ENCODE measurements around the gene SIRT7.
"Not testable (repeated sequence)": the region's sequence is repeated elsewhere in the genome, so short reads cannot be mapped to it uniquely, and the experiment has no call there.

Gene SIRT7

DNA sequence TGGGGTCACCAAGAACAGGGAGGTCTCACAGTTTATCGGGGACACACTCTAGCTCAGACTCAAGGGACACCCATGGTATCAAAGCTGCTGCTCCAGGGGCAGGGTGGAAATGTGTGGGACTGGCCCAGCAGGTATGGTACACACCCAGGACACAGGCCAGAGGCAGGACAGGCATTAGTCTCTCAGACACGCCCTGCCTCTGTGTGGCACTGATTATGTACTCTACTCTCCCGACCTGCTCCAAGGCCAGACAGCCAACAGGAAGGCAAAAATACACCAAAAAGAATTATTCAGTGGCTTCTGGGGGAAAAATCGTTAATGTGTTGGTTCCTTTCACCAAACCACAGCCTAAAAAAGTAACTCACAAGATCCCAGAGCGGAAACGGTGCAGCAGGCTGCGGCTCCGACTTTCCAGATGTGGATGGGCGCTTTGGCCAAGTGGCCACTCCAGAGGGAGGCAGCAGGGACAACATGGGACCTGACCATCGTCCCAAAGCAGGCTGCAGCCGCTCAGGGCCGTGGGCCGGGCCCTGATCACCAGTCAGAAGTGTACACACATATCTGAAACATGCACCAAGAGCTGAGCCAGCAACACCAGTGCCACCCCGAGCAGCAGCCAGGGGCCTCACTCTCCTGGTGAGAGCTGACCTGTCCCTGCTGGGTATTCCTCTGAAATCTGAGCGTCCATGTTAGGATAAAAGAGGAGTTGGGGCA, 1.0 kb upstream of the SIRT7 start:
- DNase-seq = peak; percentile 19

DNA sequence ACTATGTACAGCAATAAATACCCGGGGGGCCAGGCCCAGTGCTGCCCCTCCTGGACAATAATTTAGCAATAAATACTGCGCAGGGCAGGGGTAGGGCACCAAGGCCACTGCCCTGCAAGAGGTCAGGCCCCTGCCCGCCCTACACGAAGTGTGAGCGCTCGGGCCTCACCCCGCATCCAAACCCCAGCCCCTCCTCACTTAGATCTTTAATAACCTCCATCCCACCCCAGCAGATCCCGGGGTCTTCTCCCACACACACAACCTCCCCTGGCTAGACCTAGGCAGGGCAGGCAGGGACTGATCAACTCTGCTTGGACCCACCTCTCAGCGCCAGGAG, 325 bp upstream of the SIRT7 start:
- DNase-seq = not testable (repeated sequence)

DNA sequence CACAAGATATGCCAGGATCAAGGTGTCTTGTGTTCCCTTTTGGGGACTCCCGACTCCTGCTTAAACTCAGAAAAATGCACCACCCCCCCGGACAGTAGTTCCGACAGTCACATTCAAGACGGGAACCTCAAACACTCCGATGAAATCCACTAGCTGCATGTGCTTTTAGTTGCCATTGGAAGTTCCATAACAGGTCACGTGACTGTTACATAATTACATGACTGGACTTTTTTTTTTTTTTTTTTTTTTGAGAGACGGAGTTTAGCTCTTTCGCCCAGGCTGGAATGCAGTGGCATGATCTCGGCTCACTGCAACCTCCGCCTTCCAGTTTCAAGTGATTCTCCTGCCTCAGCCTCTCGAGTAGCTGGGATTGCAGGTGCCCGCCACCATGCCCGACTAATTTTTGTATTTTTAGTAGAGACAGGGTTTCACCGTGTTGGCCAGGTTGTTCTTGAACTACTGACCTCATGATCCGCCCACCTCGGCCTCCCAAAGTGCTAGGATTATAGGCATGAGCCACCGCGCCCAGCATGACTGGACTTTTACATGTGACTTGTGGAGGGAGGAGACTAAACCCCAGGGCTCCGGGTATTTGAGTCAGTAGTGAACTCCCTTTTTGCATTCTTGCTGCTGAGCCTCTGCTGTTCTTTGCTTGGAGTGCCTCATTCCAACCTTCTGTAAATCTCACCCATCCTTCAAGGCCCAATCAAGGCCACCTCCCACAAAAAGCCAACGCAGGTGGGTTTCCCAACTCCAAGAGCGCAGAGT, 1.6 kb downstream of the SIRT7 start:
- DNase-seq = peak; percentile 17

DNA sequence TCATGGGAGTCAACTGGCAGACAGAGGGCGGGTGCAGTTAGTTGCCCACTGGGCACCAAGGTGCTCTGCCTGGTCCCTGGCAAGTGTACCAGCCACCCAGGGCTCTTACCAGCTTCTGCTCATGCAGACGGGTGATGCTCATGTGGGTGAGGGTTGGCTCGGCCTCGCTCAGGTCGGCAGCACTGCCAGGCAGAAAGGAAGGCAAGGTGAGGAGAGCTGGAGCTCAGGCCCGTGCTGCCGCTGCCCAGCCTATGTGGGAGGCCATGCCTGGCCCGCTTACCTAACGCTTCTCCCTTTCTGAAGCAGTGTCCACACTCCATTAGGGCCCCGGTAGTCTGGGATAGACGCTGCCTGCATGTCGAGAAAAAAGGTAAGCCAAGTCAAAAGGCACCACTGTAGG, 2.6 kb downstream of the SIRT7 start:
- DNase-seq = no peak

DNA sequence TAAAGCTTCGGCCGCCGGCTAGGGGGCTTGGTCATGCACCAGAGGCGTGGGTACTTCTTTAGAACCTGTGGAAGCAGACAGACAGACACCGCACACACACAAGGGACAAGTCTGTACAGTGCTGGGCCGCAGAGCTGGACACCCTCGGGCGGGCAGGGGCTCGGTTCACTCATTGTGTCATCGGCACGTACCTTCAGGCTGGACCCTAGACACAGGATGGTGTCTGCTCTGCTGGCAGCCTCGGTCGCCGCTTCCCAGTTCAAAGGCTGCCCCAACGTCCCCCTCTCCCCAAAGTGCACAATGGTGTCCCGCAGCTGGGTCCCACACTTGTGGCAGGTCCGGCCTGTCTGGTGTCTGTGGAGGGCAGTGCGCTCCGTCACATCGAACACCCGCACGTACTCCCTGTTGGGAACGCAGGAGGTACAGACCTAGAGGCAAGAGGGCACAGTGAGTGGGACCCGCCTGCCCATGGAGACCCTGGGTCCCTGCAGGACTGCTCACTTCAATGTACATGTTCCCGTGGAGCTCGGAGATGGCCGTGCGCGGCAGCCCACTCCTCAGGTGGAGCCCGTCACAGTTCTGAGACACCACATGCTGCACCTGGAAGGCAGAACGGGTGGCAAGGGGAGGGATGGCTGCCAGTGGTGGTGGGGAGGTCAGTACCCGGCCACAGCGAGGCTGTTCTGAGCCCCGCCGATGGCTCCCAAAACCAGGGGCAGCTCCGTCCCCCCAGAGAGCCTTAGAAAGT, 3.7 kb downstream of the SIRT7 start:
- no peak for DNase-seq

DNA sequence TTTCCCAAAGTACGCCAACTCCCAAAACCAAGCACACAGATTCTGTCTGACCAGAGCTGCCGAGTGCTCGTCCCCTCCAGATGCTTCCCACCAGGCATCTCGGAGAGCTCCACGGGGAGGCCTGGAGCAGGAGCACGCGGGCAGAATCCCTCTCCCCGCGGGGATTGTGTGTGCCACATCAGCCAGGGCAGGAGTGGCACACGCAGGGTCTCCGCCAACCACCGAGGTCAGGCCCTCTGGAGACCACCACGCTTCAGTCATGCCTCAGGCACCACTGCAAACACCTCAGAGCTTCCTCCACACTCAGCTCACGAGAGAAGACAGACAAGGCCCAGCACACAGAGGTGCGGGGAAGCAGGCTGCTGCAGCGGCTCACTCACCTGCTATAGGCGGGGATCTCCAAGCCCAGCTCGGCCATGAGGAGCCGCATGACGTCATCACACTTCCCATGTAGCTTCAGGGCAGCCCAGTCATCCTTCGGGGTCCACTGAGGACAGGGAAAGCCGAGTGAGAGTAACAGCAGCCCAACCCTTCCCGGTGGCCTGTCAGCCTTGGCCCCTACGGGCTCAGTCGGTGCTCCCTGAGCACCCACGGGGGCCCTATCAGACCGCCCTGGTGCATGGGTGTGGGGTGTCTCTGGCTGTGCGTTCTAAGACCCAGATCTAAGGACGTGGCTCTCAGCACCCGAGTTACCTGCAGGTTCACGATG, 4.4 kb downstream of the SIRT7 start:
- DNase-seq = no peak

DNA sequence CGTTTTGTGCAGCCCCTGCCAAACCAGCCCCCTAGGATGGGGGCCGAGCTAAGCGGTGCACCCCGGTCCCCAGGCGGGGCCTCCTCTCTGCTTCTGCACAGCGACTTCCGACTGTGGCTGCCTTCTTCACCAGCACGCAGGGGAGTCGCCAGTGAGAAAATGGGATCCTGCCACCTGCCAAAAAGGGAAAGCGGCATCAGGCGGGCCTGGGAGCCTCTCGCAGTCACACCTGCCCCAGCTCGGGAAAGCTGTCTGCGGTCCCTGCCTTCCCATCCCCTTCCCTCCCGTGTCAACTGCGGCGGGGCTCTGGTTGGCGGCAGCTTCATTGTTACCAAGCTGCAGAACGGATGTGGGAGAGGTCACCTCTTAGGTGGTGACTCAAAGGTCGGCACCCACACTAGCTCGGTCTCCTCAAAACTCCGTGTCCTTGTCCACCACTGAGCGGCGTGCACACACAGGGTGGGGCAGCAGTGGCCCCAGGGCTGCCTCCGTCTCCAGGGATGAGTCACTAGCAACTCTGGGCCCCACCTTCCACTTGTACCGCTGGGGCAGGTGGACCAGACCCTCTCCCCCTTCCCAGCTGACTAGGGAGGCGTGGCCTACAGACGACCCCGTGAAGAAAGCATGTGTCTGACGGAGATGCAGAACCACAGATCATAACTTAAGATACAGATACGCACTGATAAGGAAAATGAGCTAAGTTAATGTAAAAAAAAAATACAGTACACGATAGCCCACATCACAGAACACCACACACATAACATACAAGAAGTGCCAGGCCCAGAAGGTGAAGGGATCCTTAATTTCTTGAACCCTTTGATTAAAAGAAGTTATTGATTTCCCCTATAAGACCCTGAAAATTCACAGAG, 5.3 kb downstream of the SIRT7 start:
- DNase-seq = no peak

DNA sequence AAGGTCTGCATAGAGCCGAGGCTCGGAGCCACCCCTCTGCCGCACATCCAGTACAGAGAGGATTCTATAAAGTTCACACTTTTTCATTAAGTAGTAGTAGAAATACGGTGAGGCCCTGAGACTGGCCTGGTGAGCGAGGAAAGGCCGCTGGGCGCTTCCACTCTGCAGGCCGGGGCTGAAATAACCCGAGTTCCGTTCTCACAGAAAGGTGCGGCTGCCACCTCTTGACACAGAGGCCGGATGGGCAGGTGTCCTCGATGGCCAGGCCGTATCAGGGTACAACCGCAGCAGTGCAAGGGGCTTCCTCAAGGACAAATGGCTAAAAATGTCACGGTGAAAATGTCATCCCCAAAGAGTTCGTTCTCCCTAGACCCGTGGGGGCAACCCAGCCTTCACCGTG, 6.0 kb downstream of the SIRT7 start:
- DNase-seq = no peak

DNA sequence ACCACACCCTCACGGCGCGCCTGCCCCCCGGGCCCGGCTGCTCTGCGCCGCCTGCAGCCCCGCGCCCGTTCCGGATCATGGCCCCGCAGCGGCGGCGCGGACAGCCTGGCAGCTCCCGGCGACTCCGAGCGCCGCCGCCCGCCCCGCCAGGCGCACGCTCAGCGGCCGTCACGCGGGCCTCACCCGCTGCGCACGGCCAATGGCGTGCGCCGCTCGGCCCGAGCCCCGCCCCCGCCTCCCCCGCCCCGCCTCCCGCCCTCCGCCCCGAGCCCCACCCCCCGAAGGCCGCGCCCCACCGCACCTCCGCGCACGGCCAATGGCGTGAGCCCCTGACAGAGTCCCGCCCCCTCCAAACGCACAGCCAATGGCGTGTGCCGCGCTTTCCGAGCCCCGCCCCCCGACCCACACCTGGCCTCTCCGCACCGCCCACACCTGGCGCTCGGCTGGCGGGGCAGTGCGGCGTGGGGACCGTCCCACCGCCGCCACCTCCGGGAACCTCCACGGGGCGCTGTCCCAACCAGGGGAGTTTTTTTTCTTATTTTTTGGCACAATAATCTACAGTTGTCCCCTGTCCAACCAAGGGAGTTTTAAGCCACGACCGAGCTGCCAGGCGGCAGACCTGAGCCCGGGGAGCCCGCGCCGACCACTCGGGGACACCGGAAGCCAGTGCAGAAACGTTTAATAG, 6.6 kb downstream of the SIRT7 start, which contains the start of gene PCYT2:
TSS of gene PCYT2 (minus strand) at position 123 of the 685 bp plus-strand sequence. CDS start at position 79, 44 bp downstream.
- peak; percentile 88 for DNase-seq

DNA sequence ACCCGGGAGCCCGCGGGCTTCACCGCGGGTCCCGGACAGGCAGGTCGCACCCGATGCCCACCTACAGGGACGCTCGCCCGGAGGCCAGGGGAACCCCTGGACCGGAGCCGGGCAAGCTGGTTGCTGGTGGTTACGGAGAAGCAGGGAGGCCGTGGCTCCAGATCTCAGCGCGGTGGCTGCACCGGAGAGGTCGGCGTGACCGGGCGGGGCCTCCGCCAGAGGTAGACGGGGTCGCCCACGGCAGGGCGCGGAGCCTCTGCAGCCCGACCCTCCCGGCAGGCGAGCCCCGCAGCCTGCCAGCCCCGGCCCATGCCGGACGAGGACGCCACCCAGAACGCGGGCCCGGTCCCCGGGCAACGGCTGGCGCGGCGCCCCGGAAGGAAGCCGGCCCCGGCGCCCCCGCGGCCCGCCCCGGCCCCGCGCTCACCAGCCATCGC, 7.1 kb downstream of the SIRT7 start:
- DNase-seq = peak; percentile 49

DNA sequence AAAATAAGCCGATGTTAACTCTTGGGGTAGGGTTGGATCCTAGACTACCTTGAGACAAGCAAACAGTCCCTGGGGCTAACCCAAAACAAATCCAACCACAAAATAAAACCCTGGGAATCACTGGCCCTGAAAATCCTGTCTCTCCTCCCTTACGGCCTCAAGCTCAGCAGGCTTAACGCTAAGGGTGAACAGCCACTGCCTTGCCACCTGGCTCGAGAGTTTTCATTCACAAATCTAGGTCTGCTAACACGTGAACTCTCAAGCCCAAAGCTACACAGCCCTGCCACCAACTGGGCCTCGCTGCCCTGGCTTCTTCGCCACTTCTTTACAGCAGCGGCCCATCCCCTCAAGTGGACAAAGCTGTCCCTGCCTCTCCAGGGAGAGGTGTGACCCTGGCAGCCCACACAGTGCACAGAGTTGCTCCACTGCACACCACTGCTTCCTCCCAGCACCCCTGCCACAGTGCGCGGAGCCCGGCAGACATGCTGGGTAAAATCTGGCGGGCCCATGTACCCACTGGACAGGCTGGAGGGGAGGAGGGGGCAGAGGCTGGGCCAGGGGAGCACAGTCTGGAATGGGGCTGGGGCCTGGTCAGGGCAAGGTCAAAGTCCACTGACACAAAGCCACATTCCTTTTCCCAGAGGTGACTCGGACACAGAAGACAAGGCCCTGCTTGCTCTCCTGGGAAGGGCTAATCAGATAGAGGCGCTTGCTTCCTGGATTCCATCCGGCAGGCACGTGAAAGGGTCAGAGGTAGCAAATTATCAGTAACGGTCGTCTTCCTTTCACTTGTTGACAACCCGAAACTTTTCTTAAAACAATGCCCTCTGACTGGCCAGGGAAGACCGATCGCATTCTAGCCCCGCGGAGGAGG, 7.8 kb downstream of the SIRT7 start:
- peak; percentile 53 for DNase-seq

DNA sequence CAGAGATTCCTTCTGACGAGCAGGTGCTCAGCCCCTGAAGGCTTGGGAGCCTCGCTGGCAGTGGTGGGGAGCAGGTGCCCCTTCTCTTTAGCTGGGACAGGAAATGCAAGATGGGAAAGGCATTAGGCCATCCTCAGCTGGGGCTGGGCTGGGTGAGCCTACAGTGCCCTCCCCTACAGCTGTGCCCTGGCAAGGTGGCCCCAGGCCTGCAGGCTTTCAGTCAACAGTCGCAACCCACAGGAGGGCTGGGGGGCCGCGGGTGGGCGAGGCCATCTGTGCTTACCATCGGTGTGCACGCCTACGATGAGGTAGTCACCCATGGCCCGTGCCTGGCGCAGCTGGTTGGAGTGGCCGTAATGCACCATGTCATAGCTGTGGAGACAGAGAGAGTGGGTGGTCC, 8.7 kb downstream of the SIRT7 start:
- DNase-seq = no peak

DNA sequence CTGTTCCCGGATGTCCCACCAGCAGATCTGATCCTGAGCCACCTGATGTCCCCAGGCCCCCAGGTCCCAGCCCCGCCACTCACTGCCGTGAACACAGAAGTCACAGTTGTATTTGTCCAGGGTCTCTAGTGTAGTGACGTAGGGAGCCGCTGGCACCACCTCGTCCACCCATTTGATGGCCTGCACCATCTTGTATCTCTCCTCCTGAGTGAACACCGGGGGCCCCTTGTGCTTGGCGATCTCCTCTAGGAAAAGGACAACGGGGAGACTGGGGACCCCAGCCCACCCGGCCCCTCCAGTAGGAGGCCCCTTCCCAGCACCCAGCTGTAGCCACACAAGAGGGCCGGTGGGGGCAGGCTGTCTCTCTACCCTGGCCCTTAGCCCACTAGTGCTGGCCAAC, 9.2 kb downstream of the SIRT7 start:
- DNase-seq = no peak

DNA sequence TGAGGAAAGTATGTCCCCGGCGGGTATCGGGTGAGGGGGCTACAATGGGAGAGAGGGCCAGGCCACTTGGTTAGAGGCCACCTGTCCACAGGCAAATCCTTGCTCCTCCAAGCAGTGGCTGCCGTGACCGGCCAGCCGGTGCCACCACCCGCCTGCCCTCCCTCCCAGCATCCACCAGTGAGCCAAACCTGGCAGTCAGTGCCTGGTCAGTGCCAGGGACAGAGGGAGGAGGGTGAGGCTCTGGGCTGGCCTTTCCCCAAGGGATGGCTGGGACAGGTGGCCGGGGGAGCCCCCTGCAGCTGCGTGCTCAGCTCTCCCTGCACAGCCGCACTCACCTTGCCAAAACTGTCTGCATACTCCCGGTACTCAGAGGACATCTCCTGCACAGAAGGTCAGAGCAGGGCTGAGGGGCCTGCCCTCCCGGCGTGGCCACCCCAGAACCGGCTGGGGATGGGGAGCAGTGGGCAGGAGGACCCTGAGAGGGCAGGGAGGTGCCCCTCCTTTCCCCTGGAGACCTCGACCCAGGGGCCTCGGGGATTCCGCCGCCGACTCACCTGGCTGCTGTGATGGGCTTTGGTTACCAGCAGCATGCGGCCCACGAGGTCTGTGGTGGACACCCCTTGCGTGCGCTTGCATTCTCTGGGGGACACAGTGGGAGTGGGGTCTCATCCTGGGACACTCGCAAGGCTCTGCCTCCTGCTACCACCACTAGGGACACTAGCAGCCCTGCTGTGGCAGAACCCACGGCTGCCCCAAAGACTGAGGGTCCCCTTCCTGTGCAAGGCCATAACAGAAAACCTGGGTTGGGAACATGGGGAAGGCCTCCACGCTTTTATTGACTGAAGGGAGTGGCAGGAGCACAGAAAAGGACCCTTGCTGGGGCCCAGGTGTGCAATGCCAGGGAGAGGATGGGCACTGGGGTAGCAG, 10.5 kb downstream of the SIRT7 start:
- DNase-seq = no peak

DNA sequence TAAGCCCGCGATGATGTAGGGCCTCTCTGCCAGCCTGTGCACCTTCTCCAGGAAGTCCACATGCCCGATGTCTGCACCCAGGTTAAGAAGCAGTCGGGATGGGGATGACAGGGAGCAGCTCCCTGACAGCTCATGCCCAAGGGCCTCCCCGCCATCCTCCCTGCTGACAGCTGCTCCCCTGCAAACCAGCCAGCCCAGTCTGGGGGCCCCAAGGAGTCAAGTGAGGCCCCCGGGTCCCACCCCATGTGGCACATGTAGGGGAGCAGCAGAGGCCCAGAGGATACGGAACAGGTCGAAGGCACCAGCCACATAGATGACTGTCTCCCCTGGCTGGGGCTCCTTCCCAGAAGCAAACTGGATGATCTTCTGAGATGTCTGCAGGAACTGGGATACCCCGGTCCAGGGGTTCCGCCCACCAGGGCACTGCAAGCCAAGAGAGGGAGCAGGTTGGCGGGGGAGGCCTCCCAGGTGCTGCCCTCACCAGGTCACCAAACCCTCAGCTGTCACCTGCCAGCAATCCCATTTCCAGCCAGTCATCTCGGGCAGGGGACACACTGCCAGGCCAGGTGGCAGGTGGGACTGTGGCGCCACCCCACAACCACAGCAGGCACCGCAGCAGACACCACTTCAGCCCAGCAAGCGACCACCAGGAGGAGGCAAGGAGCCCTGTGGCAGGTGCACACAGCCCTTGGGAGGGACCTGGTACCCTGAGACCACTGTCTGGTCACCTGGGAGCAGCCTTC, 11.3 kb downstream of the SIRT7 start:
- DNase-seq = no peak

DNA sequence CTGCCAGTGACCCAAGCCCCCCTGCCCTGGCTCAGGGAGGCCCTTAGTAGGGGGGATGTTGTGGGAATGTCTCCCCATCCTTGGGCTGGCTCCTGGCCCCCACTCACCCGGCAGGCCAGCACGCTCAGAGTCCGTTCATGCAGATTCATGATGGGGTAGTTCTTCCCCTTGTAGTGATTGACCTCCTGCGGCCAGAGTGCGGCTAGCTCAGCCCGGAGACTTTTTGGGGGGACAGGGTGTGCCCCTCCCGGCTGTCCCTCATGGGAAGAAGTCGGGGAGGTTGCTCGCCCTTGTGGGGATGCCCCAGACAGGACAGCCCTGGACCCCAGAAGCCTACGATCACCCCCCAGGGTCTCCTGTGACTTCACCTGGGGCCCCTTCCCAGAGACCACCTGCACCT, 12.0 kb downstream of the SIRT7 start:
- no peak for DNase-seq

DNA sequence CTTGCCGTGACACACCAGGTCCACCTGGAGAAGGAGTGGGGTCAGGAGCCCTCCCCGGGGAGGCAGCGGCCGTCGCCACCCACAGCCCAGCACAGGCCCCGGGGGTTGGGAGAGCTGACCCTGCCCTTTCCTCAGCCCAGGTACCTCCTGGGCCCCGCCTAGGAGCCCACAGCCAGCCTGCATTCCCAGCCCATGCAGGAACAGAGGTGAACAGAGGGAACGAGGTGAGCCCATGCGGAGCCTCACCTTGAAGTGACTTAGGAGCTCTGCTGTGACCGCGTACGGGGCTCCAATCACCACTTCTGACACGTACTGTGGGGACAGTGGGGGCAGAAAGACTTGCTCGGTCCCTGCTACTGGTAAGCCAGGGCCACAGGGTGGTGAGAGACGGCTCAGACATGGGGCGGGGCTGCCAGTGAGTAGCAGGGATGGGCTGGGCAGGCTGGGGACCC, 12.5 kb downstream of the SIRT7 start:
- DNase-seq = no peak

All from OCI-M1 (cell line).